OCI-LY1 (cell line): ENCODE measurements around the gene SKP1.
"Not testable (repeated sequence)": the region's sequence is repeated elsewhere in the genome, so short reads cannot be mapped to it uniquely, and the experiment has no call there.

Experiments used
- H2AFZ ChIP-seq: fragments of 200-600 bp; sonication (generic), shearing (Covaris generic); 2 replicates; pipeline ENCODE4 v1.6.0; 2014; ENCODE audit warnings: antibody characterized with exemption, mild to moderate bottlenecking, low read length
- H3F3A ChIP-seq: fragments of 200-600 bp; sonication (generic), shearing (Covaris generic); 2 replicates; pipeline ENCODE4 v1.6.0; 2014; ENCODE audit warnings: mild to moderate bottlenecking, antibody characterized with exemption, low read length, moderate library complexity; ENCODE audit not compliant: insufficient read depth
- H3K27ac ChIP-seq: fragments of 200-600 bp; sonication (generic); 2 replicates; pipeline ENCODE4 v1.5.1; 2014; ENCODE audit warnings: low read length, mixed run types, mild to moderate bottlenecking, low read depth; ENCODE audit not compliant: poor library complexity, severe bottlenecking
- H3K27me3 ChIP-seq: fragments of 200-600 bp; sonication (generic); 2 replicates; pipeline ENCODE4 v1.6.0; 2014; ENCODE audit warnings: antibody characterized with exemption, mild to moderate bottlenecking, low read length, moderate library complexity; ENCODE audit not compliant: insufficient read depth
- H3K36me3 ChIP-seq: fragments of 200-600 bp; sonication (generic); 2 replicates; pipeline ENCODE4 v1.6.1; 2014; ENCODE audit warnings: mild to moderate bottlenecking, antibody characterized with exemption, low read length, moderate library complexity, mixed read lengths; ENCODE audit not compliant: insufficient read depth
- H3K4me1 ChIP-seq: fragments of 200-600 bp; sonication (generic); 2 replicates; pipeline ENCODE4 v1.5.1; 2014; ENCODE audit warnings: mild to moderate bottlenecking, low read length, moderate library complexity; ENCODE audit not compliant: insufficient read depth, severe bottlenecking
- H3K4me2 ChIP-seq: fragments of 200-600 bp; sonication (generic), shearing (Covaris generic); 2 replicates; pipeline ENCODE4 v1.6.1; 2014; ENCODE audit warnings: low read length
- H3K4me3 ChIP-seq: fragments of 200-600 bp; sonication (generic); 2 replicates; pipeline ENCODE4 v1.5.1; 2014; ENCODE audit warnings: low read length, low read depth, mild to moderate bottlenecking, mixed read lengths; ENCODE audit not compliant: poor library complexity, severe bottlenecking
- H3K79me2 ChIP-seq: fragments of 200-600 bp; shearing (Covaris generic); 2 replicates; pipeline ENCODE4 v1.6.1; 2016; ENCODE audit warnings: mixed run types, low read length, mixed read lengths; ENCODE audit not compliant: insufficient read depth
- H3K9ac ChIP-seq: fragments of 200-600 bp; sonication (generic), shearing (Covaris generic); 2 replicates; pipeline ENCODE4 v1.6.1; 2014; ENCODE audit warnings: mild to moderate bottlenecking, low read length, mixed read lengths
- H3K9me2 ChIP-seq: fragments of 200-600 bp; sonication (generic), shearing (Covaris generic); 2 replicates; pipeline ENCODE4 v1.6.1; 2014; ENCODE audit warnings: low read depth, mild to moderate bottlenecking, low read length, mixed read lengths
- H3K9me3 ChIP-seq: fragments of 200-600 bp; shearing (Covaris generic); 2 replicates; pipeline ENCODE4 v1.6.1; 2014; ENCODE audit warnings: low read length, mixed read lengths
- H4K20me1 ChIP-seq: fragments of 200-600 bp; sonication (generic), shearing (Covaris generic); 2 replicates; pipeline ENCODE4 v1.6.0; 2016; ENCODE audit warnings: mild to moderate bottlenecking, low read length; ENCODE audit not compliant: insufficient read depth
- EZH2 ChIP-seq: fragments of 200-600 bp; sonication (generic), shearing (Covaris generic); IDR thresholded peaks from 2 replicates; pipeline ENCODE4 v1.8.0; 2017; ENCODE audit warnings: borderline replicate concordance, mixed run types, mild to moderate bottlenecking, antibody characterized with exemption, low read length, moderate library complexity, mixed read lengths
- TF ChIP-seq, protein P1 (sequence below): fragments of 200-600 bp; sonication (generic), shearing (Covaris generic); IDR thresholded peaks from 2 replicates; pipeline ENCODE4 v1.5.1; 2017; ENCODE audit warnings: mild to moderate bottlenecking, antibody characterized with exemption, low read length, moderate library complexity, mixed read lengths

SKP1 gene

DNA sequence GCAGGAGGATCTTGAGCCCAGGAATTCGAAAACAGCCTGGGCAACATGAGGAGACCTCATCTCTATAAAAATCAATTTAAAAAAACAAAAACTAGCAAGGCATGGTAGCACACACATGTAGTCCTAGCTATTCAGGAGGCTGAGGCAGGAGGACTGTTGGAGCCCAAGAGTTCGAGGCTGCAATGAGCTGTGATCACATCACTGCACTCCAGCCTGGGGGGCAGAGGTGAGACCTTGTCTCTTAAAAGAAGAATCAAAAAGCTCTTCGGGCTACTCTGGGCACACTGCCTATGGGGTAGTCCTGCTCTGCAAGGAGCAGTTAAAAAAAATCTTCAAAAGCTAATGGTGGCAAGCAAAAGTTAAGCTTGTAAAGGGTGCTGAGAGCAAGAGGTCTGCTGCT, 23.5 kb downstream of the SKP1 start:
- Histone ChIP-seq H3F3A (no peaks in the 10 kb centered on the region; the same call in 1 of the 2 replicates), H3K9me3 (no peaks in the 10 kb centered on the region), H3K4me3 (no peak overlapping the region), H3K36me3 (peaks cover 83% of the 10 kb centered on the region), H3K4me1 (no peaks in the 10 kb centered on the region), H3K9me2 (no peaks in the 10 kb centered on the region), H4K20me1 (no peaks in the 10 kb centered on the region), H3K9ac (no peak overlapping the region), H3K4me2 (no peak overlapping the region), H2AFZ (no peak overlapping the region), H3K27me3 (no peaks in the 10 kb centered on the region), H3K79me2 (no peaks in the 10 kb centered on the region), H3K27ac (no peak overlapping the region)
- TF ChIP-seq, protein P1, sequence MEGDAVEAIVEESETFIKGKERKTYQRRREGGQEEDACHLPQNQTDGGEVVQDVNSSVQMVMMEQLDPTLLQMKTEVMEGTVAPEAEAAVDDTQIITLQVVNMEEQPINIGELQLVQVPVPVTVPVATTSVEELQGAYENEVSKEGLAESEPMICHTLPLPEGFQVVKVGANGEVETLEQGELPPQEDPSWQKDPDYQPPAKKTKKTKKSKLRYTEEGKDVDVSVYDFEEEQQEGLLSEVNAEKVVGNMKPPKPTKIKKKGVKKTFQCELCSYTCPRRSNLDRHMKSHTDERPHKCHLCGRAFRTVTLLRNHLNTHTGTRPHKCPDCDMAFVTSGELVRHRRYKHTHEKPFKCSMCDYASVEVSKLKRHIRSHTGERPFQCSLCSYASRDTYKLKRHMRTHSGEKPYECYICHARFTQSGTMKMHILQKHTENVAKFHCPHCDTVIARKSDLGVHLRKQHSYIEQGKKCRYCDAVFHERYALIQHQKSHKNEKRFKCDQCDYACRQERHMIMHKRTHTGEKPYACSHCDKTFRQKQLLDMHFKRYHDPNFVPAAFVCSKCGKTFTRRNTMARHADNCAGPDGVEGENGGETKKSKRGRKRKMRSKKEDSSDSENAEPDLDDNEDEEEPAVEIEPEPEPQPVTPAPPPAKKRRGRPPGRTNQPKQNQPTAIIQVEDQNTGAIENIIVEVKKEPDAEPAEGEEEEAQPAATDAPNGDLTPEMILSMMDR = no peak
- no peak for TF ChIP-seq EZH2

GRCh38 chr5:134152173-134152832, 24.4 kb downstream of the SKP1 start:
- not testable (repeated sequence) for H3K27ac ChIP-seq, H3K79me2 ChIP-seq, H3K9ac ChIP-seq, H3K9me3 ChIP-seq, H3K27me3 ChIP-seq, H3F3A ChIP-seq, H3K4me3 ChIP-seq, H2AFZ ChIP-seq, H4K20me1 ChIP-seq, H3K4me1 ChIP-seq, H3K9me2 ChIP-seq, H3K4me2 ChIP-seq
- peaks cover 73% of the 10 kb centered on the region for H3K36me3 ChIP-seq

DNA sequence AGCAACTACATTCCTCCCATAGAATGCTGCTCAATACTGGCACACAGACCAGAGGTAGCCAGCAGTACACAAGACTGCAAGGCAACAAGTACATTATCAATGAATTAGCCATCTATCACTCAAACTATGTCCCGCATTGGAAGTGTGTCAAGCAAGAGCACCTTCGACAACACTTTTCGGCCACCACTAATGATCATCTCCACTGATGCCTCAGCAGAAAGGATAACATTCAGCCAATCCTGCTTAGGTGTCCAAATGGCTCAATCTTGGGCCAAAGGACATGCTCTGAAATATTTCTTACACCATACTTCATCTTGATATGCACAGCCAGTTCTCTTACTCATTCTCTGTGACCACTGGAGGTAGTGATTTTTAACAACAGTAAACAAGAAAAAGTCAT, 25.0 kb downstream of the SKP1 start:
- H3K9me2 ChIP-seq = no peaks in the 10 kb centered on the region
- no peak overlapping the region for H3K4me3 ChIP-seq
- no peaks in the 10 kb centered on the region for H3K4me1 ChIP-seq
- no peaks in the 10 kb centered on the region for H4K20me1 ChIP-seq
- no peak overlapping the region for H3K4me2 ChIP-seq
- no peak overlapping the region for H2AFZ ChIP-seq
- H3K9me3 ChIP-seq = no peaks in the 10 kb centered on the region
- H3K79me2 ChIP-seq = no peaks in the 10 kb centered on the region
- peaks cover 68% of the 10 kb centered on the region for H3K36me3 ChIP-seq
- no peaks in the 10 kb centered on the region for H3F3A ChIP-seq
- no peak overlapping the region for H3K9ac ChIP-seq
- no peaks in the 10 kb centered on the region for H3K27me3 ChIP-seq
- no peak overlapping the region for H3K27ac ChIP-seq
- no peak for TF ChIP-seq EZH2
- TF ChIP-seq, protein P1 = no peak

DNA sequence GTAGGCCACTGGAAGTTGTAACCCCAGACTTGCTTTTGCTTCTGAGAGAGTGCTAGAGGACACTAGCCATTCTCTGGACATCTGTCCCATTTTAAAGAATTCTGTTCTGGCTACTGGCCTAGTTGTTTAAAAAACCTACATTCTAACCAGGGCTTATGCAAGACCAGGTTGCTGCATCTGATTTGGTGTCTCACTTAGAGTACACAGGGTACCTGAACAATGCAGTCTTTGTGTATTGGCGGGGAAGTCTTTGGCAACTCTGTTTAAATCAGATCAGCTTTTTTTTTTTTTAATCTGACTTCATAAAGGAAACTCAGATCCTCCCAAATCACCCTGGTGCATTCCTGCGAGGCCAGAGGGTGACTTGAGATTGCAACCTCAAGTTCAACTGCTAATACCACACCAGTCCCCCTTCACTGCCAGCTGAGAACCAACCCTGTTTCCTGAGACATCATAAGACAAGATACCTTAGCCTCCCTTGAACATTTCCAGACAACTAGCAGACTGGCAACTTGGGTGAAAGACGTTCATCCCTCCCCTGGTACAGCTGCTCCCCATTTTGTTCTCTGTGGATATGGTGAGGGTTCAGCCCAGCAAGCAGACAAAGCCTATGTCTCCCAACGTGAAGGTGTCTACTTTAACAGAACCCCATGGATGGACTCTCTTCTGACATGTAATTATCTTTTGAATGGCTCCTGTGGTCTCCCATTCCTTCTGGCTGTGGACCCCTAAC, 27.0 kb downstream of the SKP1 start:
- TF ChIP-seq EZH2 = no peak
- TF ChIP-seq, protein P1 = no peak
- no peaks in the 10 kb centered on the region for H3K4me1 ChIP-seq
- H3K9ac ChIP-seq = no peak overlapping the region
- no peaks in the 10 kb centered on the region for H3F3A ChIP-seq
- no peak overlapping the region for H3K4me2 ChIP-seq
- no peaks in the 10 kb centered on the region for H3K27me3 ChIP-seq
- no peaks in the 10 kb centered on the region for H4K20me1 ChIP-seq
- no peaks in the 10 kb centered on the region for H3K9me3 ChIP-seq
- no peaks in the 10 kb centered on the region for H3K9me2 ChIP-seq
- H3K27ac ChIP-seq = no peak overlapping the region
- H3K79me2 ChIP-seq = no peaks in the 10 kb centered on the region
- no peak overlapping the region for H3K4me3 ChIP-seq
- H3K36me3 ChIP-seq = peaks cover 55% of the 10 kb centered on the region
- H2AFZ ChIP-seq = no peak overlapping the region
